ENCODE results near the gene SAV1.

SAV1 gene

GRCh38 chr14:50605766-50606165 lies 62.3 kb downstream of the SAV1 start:
- no peak for DNase-seq

- no peak for DNase-seq
Observed at GRCh38 chr14:50603565-50603964, 64.5 kb downstream of the SAV1 start.

DNA sequence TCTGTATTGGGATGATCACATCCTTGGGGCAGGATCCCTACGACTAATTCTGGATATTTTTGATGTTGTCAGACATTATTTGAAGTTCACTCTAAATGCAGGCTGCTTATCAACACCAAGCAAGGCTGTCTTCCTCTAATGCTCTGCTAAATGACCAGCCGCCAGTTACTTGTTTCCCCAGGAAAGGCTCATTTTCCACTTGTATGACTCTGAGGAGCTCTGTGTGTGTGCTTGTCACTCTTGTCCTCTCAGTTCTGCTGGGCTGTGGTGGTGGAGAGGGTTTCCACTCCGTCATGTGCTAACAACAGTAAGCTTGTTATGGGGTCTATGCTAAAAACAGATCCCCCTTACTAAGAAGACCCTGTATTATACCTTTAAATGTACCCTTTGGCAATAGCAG lies 66.1 kb downstream of the SAV1 start:
- no peak for DNase-seq

GRCh38 chr14:50601394-50601793 lies 66.7 kb downstream of the SAV1 start:
- DNase-seq, result no peak

- no peak for DNase-seq
Observed at GRCh38 chr14:50600849-50601248, 67.3 kb downstream of the SAV1 start.

DNA sequence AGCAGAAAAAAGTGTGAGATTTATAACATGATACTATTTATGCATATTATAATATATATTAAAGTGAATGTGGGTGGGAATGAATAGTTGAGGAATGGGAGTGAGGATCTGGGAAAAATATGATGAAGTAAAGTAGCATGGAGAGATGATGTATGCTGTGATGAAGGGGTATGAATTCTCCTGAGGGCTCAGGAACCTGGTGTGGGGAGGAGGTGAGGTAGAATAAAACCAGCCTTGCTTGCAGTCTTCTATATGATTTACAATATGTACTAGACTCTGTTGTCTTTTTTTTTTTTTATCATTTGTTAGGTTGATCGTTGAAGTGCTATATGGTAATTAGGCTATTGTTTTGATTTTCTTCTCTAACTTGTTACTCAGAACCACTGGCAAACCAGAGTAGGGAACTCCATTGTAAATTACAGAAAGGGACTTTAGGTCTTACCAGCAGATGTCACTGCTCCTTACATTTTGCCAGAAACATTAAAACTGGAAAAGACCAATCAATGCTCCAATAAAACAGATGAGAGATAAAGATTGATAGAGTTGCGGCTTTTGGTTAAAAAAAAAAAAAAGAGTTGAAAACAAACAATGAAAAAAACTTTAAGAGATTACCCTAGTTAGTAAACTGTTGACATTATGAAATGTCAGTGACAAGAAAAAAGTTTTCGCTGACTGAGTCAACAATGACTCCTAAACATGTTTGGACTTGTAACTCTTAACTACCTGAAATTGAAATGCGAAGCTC lies 68.2 kb downstream of the SAV1 start:
- DNase-seq, result no peak

DNA sequence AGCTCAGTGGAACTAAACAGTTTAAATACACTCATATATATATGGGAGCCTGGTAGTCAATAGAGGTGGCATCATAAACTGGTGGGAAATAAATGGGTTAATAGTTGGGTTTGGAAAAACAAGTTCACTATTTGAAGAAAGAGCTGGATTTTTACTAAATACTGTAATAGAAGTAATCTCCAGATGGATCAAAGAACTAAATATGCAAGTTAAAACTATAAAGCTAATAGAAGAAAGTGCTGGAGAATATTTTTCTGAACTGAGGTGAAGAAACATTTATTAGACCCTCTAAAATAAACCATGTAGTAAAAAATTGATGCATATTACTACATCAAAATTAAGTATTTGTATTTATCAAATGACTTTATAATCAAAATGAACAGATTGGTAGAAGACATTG lies 69.3 kb downstream of the SAV1 start:
- DNase-seq, result no peak

GRCh38 chr14:50594577-50595316 lies 73.4 kb downstream of the SAV1 start:
- no peak for DNase-seq

DNA sequence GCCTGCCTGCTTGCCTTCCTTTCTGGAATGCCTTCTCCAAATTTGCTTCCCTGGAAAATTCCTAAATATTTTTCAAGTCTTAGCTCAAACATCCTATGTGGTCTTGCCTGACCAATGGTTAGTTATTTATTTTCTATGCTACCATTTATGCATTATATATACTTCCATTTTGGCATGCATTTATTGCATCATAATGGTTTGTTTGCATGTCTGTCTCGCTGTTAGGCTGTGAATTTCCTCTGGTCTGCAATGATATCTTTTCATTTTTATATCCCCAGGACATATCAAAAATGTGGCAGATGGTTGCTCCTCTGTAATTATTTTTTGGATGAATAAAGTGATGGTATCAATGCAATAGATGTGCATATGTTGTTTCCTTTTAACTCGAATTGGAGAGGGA lies 77.6 kb downstream of the SAV1 start:
- no peak for DNase-seq
